Stimulated activated CD4-positive, alpha-beta T cell treated with anti-CD3 and anti-CD28 coated beads, Interleukin-15, amount 100 ng/mL, for 24 hours (primary cell): Measurements from ENCODE around the gene ASPG.

ENCODE experiments used
- DNase-seq: peaks from one replicate; pipeline ENCODE4 v3.0.0-alpha.2; 2020

Gene ASPG

DNA sequence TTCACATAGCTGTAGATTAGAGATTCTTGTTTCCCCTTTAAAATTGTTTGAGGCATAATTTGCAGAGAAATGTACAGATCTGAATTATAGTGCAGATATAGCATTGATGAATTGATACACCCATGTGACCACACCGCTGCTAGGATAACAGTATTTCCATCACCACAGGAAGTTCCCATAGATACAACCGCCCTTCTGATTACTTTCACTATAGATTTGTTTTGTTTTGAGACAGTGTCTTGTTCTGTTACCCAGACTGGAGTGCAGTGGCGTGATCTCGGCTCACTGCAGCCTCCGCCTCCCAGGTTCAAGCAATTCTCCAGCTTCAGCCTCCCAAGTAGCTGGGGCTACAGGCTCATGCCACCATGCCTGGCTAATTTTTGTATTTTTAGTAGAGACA, 8.8 kb upstream of the ASPG start:
- no peak for DNase-seq

- DNase-seq, result peak; percentile 89
These were observed 7.5 kb upstream of the ASPG start for GRCh38 chr14:104078031-104078455.

DNA sequence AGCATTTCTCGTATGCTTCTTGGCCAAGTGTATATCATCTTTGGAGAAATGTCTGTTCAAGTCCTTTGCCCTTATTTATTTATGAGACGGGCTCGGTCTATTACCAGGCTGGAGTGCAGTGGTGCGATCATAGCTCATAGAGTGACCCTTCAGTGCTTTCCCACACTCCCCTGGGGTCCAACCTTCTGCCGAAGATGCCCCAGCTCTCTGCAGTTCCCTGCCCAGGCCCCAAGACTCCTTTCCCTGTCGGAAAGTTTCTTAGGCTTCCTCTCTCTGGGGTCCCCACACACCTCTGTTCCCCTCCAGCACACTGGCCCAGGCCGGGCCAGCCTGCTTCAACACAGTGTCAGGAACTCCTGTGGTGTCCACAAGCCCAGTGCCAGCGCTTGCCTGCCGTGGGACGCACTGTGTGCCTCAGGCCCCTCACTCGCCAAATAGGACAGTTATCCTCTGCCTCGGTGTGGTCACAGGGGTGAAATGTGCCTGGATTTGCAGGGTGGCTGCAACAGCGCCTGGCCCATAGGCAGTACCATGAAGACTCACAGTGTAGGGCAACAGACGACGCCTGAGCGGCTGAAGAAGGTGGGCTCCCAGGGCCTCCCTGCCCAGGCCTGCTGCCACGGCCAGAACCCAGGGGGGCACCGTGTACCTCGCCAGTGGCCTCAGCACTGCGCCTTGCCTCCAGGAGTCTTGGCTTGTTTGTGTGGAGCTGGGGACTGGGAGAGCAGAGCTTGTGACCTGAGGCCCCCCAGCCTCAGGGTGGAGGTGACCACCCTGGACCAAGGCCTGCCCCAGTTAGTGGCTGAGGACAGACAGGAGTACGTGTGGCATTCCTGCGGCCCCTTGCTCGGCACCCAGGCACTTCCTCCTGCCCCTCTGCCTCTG, 4.9 kb upstream of the ASPG start:
- DNase-seq, result no peak

GRCh38 chr14:104081261-104081835, 4.2 kb upstream of the ASPG start:
- no peak for DNase-seq

GRCh38 chr14:104081951-104082464, 3.5 kb upstream of the ASPG start:
- no peak for DNase-seq

DNA sequence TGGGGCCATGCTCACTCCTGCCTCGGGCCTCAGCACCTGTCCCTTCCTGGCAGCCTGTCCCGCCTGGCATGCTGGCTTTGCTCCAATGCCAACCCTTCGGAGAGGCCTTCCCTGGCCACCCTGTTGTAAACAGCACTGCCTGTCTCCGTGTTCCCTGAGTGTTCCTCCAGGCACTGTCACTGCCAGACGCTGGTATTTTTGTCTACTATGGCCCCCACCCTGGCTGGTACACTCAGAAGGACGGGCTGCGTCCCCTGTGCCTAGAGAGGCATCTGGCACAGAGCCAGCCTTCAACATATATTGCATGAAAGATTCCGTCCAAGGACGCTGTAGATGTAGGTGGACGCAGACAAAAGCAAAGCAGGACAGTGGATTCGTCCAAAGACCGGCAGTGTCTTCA, 2.7 kb upstream of the ASPG start:
- DNase-seq, result no peak

GRCh38 chr14:104084251-104085002, 1.1 kb upstream of the ASPG start:
- no peak for DNase-seq

DNA sequence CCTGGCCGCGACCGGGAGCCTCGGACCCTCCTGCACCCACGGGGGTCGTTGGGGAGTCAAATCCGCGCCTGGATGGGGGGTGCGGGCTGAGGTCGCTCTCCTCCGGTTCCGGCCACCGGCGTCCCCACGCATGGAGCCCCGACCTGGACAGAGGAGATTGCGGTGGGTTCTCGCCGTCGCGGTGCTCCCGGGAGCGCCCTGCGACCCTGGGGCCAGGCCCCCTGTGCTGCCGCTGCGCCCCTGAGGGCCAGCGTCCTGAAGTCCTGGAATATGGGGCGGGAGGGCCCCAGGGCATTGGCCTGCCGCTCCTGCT, 345 bp downstream of the ASPG start:
- no peak for DNase-seq

- DNase-seq, result no peak
These were observed 735 bp downstream of the ASPG start for GRCh38 chr14:104086210-104086660.

DNA sequence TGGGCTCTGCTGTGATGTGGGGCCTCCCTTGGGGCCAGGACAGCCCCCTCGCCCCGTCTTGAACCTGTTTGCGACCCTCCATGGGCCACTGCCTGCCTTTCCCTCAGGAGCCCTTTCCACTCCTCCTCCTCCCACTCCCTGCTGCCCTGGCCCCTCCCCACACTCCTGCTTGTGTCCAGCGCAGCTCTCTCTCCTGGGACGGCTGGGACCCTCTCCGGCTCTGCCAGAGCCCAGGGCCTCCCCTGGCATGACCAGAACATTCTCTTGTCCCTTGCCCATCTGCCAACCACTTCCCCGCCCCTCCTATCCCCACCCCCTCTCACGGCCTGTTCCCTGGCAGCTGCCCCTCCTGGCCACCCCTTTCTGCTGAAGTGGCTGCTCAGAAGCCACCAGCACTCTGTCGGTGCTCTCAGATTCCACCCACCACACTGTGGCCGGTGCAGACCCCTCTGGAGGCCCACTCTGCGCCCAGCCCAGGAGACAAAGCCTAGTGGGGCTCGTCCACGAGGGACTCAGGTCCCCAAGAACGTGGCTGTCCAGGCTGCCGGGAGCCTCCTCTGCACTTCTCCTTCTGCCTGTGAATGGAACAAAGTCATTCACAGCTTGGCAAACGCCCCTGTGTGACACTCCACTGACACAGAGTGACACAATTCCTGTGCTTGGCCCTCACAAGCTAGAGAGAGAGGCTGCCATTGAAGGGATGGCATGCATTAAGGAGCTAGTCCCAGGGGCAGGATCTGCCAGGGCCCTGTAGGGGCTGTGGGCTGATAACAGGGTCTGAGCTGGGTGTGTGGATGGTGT, 1.4 kb downstream of the ASPG start:
- no peak for DNase-seq

DNA sequence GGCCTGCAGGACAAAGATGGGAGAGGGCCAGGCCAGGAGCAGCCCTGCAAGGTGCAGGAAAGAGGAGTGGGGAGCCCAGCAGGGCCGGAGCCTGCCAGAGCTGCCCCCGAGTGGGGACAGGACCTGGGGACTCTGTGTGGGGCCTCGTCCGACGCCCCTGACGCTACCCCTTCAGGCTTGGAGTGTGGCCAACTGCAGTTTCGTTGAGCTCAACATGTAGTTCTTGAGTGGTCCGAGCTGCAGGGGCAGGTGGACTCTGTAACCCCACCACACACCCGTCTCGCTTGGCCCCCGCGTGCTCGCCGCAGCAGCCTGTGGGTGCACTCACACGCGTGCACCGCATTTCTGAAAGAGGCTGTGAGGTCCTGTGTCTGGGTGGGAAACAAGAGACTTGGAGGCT, 2.0 kb downstream of the ASPG start:
- DNase-seq, result no peak

GRCh38 chr14:104087981-104088850, 2.7 kb downstream of the ASPG start:
- DNase-seq, result no peak

DNA sequence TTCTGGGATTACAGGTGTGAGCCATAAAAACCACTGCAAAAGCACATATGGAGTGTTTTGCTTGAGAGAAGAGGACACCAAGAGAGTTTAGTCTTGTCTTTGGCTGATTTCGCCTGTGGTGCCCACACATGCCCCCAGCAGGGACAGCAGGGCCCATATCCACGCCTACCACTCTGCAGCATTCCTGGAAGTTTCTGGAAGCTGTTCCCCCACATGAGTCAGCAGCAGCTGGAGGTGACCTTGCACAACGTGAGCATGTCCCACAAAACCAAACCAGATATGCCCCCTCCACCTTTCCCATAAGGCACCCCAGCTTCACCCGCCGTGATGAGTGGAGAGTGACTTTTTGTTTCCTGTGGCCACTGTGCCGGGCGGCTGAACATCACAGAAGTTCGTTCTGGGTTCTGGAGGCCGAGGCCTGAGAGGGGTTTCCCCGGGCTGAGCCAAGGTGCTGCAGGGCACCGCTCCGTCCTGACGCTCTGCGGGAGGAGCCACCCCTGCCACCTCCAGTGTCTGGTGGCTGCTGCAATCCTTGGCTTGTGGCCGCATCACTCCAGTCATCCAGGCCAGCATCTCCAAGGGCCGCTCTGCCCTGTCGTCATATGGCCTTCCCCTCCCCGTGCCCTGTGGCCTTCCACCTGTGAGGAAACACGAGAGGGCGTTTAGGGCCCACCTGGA, 4.7 kb downstream of the ASPG start:
- DNase-seq, result no peak

DNA sequence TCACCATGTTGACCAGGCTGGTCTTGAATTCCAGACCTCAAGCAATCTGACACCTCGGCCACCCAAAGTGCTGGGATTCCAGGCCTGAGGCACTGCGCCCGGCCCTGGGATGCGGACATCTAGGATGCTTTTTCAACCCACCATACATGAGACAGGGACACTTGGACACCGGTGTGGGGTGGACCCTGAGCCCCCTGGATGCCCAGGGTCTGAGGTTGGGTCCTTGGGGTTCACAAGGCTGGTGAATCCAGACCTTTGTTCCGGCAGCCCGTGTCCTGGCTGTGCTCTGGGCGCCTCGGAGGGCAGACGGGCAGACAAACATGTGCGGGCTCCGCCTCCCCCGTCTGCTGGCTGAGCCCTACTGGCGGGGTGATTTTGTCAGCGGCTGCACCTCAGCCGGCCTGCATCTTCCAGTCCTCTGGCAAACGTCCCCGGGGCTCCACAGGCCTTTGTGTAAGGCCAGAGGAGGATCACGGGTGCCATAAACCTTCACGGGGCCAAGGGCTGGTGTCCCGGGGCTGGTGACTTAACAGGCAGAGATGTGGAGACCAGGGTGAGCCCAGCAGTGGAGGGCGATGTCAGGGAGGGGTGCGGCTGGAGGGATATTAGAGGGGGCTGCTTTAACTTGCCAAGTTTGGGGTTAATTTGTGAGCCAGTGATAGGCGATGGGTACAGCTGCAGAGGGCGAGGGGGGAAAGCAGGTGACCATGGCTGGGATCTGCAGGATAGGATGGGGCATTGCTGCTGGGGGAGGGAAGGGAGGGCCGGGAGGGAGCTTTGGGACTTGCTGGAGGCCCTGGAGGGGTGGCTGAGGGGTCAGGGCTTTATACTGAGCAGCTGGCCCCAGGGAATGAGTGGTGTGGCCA, 5.8 kb downstream of the ASPG start:
- no peak for DNase-seq

DNA sequence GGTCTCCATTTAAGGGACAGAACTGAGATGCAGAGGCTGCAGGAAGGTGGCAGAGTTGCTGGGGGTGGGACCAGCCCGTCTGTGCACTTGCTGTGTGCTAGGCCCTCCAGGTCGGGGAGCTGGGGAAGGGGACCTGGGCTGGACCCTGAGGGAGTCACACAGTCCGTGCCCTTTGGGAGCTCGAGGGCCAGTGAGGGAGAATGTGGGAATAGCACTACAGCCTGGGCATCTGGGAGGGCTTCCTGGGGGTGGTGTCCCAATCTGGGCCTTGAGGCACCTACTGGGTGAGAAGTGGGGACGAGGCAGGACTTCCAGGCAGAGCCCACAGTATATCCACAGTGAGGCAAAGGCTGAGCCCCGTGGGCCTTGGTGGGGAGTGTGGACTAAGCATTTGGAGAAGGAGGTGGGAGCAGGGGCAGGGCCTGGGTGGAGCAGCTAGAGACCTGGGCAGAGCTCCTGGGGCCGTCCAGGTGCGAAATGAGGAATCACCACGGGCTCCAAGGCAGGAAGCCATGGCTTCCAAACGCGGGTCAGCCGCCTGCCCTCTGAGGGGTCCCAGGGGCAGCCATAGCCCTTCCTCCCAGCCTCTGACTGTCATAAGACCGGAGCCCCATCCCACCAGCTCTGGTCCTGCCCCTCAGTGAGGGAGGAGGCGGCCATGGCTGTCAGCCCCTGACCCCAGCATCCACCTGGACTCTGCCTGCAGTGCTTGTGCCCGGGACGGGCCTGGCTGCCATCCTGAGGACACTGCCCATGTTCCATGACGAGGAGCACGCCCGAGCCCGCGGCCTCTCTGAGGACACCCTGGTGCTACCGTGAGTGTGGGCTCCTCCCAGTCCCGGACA, 6.6 kb downstream of the ASPG start:
- no peak for DNase-seq

DNA sequence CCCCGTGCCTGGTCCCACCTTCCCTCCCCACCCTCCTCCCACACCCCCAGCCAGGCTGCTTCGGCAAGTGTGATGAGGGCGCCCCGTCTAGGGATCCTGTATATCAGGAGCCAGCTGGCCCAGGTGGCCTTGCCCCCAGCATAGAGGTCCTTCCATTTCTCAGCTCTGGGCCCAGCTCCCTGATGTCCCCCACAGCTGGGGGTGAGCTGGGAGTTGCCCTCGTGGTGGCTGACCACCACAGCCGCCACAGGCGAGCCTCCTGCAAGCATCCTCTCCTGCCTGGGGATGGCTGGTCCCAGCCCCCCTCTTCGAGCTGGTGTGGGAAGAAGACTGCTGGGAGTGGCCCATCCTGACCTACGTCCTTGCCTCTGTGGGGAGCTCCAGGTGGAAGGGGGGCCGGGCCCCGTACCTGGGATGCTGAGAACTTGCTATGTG, 7.4 kb downstream of the ASPG start:
- DNase-seq, result no peak

GRCh38 chr14:104093366-104094055, 8.0 kb downstream of the ASPG start:
- DNase-seq, result peak; percentile 21

GRCh38 chr14:104094056-104094708, 8.7 kb downstream of the ASPG start:
- DNase-seq, result no peak
